Memory B cell (primary cell): Measurements from ENCODE around the gene RIPK1.
A peak's percentile ranks its signal among the peaks of the same experiment; 100 is the strongest.
"Not testable (repeated sequence)": the region's sequence is repeated elsewhere in the genome, so short reads cannot be mapped to it uniquely, and the experiment has no call there.

Source experiments
- ATAC-seq: fragments of 150-1000 bp; cut with Tn5 transposase; 2 replicates; pipeline ENCODE4 v1.10.0; 2021; ENCODE audit warnings: low read depth, mild to moderate bottlenecking, moderate library complexity
- DNase-seq, 2 donors: peaks; one replicate each; pipeline ENCODE4 v3.0.0; 2022; ENCODE audit warnings: low spot score in 2 of 2
- H3K27ac Mint-ChIP-seq: one replicate; pipeline ENCODE4 v1.8.0; 2022; ENCODE audit warnings: mild to moderate bottlenecking, moderate library complexity, mixed read lengths
- H3K27me3 Mint-ChIP-seq: one replicate; pipeline ENCODE4 v1.8.0; 2022; ENCODE audit warnings: mixed read lengths
- H3K36me3 Mint-ChIP-seq: one replicate; pipeline ENCODE4 v1.8.0; 2022; ENCODE audit warnings: mild to moderate bottlenecking, mixed read lengths
- H3K4me1 Mint-ChIP-seq: one replicate; pipeline ENCODE4 v1.8.0; 2022; ENCODE audit warnings: mixed read lengths
- H3K4me3 Mint-ChIP-seq: one replicate; pipeline ENCODE4 v1.8.0; 2022; ENCODE audit warnings: mild to moderate bottlenecking, moderate library complexity, mixed read lengths
- H3K9me3 Mint-ChIP-seq: one replicate; pipeline ENCODE4 v1.8.0; 2022; ENCODE audit warnings: mixed read lengths

RIPK1 gene

DNA sequence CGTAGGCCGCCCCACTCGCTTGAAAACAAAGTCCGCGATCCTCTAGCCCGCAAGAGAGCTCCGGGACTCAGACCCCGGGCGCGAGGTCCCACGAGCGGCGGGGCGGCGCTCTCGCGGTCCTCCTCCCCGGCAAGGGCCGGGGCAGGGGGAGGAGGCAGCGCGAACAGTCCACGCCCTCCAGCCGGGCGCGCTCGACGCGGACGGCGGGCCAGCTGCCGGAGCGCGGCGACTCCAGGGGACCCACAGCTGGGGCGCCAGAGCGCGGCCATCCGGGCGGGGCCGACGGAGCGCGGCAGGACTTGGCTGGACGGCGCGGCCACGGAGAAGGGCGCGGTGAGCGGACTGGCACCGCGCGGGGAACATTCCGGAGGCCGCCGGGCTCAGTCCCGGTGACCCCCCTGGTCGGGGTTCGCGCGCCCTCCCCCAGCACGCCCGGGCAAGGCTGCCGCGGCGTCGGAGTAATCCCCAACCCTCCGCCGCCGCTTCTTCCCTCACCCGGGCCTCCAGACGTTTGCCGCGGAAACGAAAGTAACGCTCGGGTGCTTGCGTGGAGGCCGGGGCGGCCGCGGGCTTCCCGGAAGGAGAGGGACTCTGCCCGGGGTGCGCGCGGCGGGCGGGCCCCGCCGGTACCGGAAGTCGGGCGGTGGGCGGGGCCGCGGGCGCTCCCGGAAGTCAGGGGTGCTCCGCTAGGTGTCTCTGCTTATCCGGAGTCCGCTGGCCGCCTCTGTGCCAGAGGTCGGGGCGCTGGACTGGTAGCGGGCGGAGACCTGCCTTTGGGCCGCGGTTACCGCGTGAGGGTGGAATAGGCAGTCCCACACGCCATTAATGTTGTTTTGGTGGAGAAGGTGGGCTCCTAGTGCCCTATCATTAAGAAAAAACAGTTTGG lies at the start of gene RIPK1:
Gene RIPK1, plus strand, starts transcription at position 166 of the 886 bp plus-strand sequence. CDS start 8,330 bp downstream, outside the sequence.
- peak; percentile 77 for ATAC-seq
- H3K4me1 Mint-ChIP-seq: peaks cover 23% of the 10 kb centered on the region
- DNase-seq: peak; percentile 93 to 94

DNA sequence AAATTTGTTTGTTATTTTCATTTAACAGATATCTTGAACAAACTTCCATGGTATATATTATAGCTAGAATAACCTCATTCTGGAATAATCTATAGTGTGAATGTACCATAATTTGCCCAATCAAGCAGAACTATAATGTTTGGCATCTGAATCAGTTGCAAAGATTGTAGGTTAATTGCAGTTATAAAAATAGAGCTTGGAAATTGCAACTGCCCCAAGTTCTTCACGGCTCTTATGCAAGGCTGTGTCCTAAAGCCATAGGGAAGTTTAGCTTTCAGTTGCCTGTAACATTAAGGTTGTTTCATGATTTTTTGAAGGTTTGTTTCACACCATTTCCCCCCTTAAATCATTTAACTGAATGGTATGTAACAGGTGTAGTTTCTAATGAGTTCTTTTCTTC lies 49.2 kb upstream of the RIPK1 start:
- H3K27me3 Mint-ChIP-seq: no peaks in the 10 kb centered on the region
- ATAC-seq: no peak
- peak overlapping the region; percentile 56 for H3K27ac Mint-ChIP-seq

More for the DNA sequence above, at the start of gene RIPK1:
- Mint-ChIP-seq H3K27ac (peak within 1 kb of the TSS; percentile 95), H3K36me3 (peaks cover 6% of the 10 kb centered on the region), H3K4me3 (peak within 1 kb of the TSS; percentile 93), H3K9me3 (no peaks in the 10 kb centered on the region), H3K27me3 (no peaks in the 10 kb centered on the region)

DNA sequence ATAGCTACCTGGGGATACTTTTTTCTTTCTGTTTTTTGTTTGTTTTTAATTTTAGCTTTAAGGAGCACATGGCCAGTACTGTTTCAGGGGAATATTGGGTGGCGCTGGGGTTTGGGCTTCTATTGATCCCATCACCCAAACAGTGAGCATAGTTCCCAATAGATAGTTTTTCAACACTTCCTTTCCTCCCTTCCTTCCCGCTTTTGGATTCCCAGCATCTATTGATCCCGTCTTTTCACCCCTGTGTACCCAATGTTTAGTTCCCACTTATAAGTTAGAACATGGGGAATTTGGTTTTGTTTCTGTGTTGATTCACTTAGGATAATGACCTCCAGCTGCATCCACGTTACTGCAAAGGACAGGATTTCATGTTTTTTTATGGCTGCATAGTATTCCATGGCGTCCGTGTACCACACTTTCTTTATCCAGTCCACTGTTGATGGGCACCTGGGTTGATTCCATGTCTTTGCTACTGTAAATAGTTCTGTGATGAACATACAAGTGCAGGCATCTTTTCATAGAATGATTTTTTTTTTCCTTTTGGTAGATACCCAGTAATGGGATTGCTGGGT lies 48.5 kb upstream of the RIPK1 start:
- no peaks in the 10 kb centered on the region for H3K27me3 Mint-ChIP-seq
- H3K9me3 Mint-ChIP-seq: no peaks in the 10 kb centered on the region
- H3K4me3 Mint-ChIP-seq: no peak overlapping the region
- no peak for DNase-seq
- H3K36me3 Mint-ChIP-seq: peaks cover 12% of the 10 kb centered on the region
- H3K4me1 Mint-ChIP-seq: peaks cover 9% of the 10 kb centered on the region
- ATAC-seq: no peak
- peak overlapping the region; percentile 56 for H3K27ac Mint-ChIP-seq

More for the DNA sequence above, 49.2 kb upstream of the RIPK1 start:
- no peaks in the 10 kb centered on the region for H3K9me3 Mint-ChIP-seq
- no peak for DNase-seq
- H3K4me3 Mint-ChIP-seq: no peak overlapping the region
- H3K36me3 Mint-ChIP-seq: peaks cover 16% of the 10 kb centered on the region
- H3K4me1 Mint-ChIP-seq: peaks cover 12% of the 10 kb centered on the region

DNA sequence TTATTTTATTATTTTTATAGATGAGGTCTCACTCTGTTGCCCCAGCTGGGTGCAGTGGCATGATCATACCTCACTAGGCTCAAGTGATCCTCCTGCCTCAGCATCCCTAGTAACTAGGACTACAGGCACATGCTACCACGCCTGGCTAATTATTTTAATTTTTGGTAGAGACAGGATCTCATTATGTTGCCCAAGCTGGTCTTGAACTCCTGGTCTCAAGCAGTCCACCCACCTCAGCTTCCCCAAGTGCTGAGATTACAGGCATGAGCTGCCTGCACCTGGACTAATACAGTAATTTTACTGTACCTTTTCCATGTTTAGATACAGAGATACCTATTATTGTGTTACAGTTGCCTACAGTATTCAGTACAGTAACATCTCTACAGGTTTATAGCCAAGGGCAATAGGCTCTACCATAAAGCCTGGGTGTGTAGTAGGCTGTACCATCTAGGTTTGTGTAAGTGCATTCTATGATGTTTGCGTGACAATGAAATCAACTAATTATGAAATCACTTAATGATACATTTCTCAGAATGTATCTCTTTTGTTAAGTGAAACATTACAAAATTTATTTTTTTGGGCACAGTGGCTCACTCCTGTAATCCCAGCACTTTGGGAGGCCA lies 47.2 kb upstream of the RIPK1 start:
- not testable (repeated sequence) for H3K4me3 Mint-ChIP-seq, ATAC-seq, H3K27ac Mint-ChIP-seq, H3K27me3 Mint-ChIP-seq, H3K9me3 Mint-ChIP-seq, H3K36me3 Mint-ChIP-seq
- H3K4me1 Mint-ChIP-seq: peaks cover 16% of the 10 kb centered on the region
- peak in 1 of 2 donors; percentile 2 for DNase-seq

DNA sequence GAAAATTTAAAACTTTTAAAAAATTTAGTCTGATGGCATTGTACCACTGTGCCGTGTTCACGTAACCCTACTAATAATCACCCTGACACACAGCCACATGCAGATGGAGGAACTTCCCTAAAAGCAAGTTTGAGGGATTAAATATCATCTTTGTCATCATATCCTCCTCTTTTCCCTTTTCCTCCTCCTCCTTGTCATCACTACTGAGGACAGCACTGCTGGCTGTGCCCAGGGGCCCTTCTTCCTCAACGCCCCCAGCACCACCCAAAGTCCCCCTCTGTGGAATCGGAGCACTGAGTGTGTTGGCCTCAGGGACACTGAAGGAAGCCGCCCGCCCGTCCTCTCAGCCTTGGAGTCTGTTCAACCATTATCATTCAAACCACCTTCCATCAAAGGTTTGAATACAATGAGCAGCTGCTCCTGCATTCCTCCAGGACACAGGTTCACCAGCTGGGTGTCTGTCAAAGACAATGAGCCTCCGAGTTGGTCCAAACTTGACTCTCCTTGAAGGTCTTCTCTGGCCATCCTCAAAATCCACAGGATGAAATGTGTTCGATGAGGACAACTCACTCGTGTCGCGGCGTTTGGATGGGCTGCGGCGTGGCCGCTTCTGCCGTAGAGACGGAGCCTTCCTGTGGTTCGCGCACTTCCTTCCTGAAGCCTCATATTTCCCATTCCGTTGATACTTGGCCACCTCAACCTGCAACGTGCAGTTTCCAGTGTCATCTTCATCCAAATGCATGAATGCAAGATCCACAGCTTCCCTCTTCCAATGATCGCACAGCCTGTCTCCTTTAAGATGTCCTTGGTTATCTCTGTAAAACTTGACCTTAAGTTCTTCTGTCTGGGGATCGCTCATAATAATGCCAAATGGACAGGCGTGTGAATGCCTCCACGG lies 45.3 kb upstream of the RIPK1 start:
- ATAC-seq: no peak
- DNase-seq: no peak
- H3K4me1 Mint-ChIP-seq: peaks cover 26% of the 10 kb centered on the region
- H3K27me3 Mint-ChIP-seq: no peaks in the 10 kb centered on the region
- H3K9me3 Mint-ChIP-seq: no peaks in the 10 kb centered on the region
- H3K27ac Mint-ChIP-seq: peak overlapping the region; percentile 89
- H3K36me3 Mint-ChIP-seq: peaks cover 7% of the 10 kb centered on the region
- H3K4me3 Mint-ChIP-seq: peak overlapping the region; percentile 93

DNA sequence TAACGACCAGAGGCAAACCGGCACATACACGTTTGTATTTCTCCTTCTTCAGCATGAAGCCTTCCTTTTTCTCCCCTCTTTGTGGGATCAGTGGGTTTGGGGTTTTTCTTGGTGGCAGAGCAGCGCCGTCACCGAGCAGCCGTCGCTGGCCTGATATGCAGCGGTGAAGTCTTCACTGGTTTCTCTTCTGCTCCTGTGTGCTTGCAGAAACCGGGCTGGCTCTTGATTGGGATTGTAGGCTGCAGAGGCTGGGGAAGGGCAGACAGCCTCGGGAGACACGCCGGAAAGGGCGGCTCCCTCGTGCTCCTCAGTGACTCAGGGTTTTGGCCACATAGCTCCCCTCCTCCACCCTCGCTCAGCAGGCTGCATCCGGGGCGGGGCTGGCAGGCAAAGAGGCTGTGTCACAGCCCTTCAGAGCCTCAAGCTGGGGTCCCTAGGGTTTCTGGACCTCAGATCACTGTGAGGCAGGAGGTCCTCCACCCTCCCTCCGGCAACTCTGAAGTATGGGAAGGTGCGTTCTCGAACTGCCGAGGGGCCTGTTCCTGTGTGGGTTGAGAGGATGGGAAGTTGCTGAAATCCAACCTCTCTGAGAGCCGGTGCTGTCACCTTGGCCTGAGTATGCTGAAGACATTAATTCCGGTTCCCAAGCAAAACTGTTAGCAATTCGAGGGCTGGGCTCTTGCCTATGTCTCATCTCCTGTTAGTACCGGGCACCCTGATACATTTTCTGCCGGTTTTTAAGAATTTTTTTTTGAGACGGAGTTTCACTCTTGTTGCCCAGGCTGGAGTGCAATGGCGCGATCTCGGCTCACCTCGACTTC lies 44.4 kb upstream of the RIPK1 start:
- Mint-ChIP-seq H3K27me3 (no peaks in the 10 kb centered on the region), H3K36me3 (peaks cover 7% of the 10 kb centered on the region), H3K4me1 (peaks cover 26% of the 10 kb centered on the region), H3K27ac (peak overlapping the region; percentile 89), H3K4me3 (peak overlapping the region; percentile 93), H3K9me3 (no peaks in the 10 kb centered on the region)
- peak; percentile 63 for ATAC-seq
- peak; percentile 52 to 60 for DNase-seq

DNA sequence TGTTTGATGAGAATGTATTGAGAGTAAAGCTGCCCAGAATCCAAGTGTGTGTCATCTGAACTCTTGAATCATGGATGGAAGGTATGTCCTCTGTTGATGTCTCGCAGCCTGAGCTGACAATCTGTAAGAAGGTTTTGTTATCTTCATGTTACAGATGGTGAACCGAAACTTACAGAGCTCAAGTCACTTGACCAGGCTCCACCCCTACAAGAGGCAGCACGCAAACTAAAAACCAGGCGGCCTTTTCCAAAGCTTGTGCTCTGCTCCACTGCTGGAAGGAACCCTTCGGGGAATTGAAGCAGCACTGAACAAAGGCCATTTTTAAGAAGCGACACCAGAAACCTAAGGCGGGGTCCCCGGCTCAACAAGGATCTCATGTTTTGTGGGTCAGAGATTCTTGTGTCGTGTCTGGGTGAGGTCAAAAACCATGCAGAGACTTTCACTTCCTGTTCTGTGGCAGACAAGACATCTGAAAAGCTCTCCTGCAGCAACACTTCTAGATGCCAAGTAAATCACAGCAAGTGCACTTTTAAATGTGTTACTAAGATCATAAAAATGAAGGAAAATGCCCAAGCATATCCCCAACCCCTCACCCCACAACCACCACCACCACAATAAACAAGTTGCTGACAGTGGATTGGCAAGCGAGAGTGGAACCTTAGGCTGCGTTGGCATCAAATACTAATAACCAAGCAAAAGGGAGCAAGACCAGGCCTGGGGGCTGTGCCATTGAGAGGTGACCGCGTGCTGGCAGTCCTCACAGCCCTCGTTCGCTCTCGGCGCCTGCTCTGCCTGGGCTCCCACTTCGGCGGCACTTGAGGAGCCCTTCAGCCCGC lies 41.3 kb upstream of the RIPK1 start:
- H3K4me3 Mint-ChIP-seq: peak overlapping the region; percentile 65
- H3K9me3 Mint-ChIP-seq: no peaks in the 10 kb centered on the region
- no peaks in the 10 kb centered on the region for H3K36me3 Mint-ChIP-seq
- ATAC-seq (peak; percentile 81), DNase-seq (peak; percentile 64 to 76)
- peaks cover 32% of the 10 kb centered on the region for H3K4me1 Mint-ChIP-seq
- no peaks in the 10 kb centered on the region for H3K27me3 Mint-ChIP-seq
- H3K27ac Mint-ChIP-seq: peak overlapping the region; percentile 98

DNA sequence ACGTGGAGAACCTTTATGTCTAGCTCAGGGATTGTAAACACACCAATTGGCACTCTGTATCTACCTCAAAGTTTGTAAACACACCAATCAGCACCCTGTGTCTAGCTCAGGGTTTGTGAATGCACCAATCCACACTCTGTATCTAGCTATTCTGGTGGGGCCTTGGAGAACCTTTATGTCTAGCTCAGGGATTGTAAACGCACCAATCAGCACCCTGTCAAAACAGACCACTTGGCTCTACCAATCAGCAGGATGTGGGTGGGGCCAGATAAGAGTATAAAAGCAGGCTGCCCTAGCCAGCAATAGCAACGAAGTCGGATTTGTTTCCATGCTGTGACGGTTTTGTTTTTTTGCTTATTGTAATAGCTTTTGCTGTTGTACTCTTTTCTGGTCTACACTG lies 40.1 kb upstream of the RIPK1 start:
- not testable (repeated sequence) for H3K9me3 Mint-ChIP-seq, H3K4me3 Mint-ChIP-seq, H3K27ac Mint-ChIP-seq, ATAC-seq, H3K36me3 Mint-ChIP-seq, DNase-seq, H3K27me3 Mint-ChIP-seq
- peaks cover 28% of the 10 kb centered on the region for H3K4me1 Mint-ChIP-seq

DNA sequence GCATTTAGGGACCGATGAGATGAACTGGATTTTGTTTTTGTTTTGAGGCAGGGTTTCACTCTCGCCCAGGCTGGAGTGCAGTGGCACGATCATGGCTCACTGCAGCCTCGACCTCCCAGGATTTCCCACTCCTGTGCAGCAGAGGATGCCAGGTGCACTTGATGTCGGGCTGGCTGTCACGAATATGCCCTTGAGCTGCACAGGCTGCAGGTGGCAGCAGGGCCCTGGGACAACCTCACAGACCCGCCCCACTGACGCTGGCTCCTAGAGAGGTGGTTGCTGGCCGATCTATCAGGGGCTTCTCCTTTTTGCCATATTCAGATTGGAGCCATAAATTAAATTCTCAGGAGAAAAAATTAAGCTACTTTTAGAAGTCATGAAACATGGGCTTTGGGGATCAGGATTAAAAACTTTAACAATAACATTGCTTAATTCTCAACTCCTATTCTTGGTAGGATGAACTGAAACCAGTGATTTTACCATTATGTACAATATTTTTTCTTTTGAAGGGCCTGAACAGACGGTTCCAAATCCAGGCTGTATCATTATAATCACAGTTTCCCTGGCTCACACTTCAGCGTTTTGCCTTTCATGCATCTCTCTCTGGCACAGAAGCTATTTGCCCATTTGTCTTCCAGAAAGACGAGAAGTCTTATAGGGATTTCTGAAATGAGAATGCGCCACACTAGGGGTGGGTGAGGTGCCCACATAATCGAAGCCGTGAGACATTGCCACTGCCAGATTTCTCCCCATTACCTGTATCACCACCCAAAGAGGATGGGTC lies 36.2 kb upstream of the RIPK1 start:
- no peaks in the 10 kb centered on the region for H3K9me3 Mint-ChIP-seq
- ATAC-seq (peak; percentile 60), DNase-seq (peak in 1 of 2 donors; percentile 33)
- no peak overlapping the region for H3K4me3 Mint-ChIP-seq
- peaks cover 8% of the 10 kb centered on the region for H3K4me1 Mint-ChIP-seq
- no peaks in the 10 kb centered on the region for H3K27me3 Mint-ChIP-seq
- H3K36me3 Mint-ChIP-seq: no peaks in the 10 kb centered on the region
- H3K27ac Mint-ChIP-seq: no peak overlapping the region

DNA sequence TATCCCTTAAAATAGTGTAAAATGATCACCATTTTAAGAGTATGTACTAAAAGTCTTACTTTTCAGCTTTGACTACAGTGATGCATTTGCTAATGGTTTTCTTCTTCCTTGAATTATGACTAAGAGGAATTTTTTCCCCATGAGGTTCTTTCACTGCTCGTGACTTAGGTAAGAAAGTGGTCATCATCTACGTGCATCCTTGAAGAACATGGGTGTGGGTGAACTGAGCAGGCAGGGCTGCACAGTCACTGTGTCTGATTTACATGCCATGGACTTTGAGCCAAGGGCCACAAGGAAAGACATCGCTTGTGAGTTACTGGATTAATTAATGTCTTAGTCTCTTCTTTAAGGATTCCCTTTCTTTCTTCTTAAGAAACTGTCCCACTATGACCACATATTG lies 35.3 kb upstream of the RIPK1 start:
- H3K9me3 Mint-ChIP-seq: no peaks in the 10 kb centered on the region
- H3K36me3 Mint-ChIP-seq: no peaks in the 10 kb centered on the region
- no peak for ATAC-seq
- H3K27ac Mint-ChIP-seq: no peak overlapping the region
- no peak overlapping the region for H3K4me3 Mint-ChIP-seq
- DNase-seq: no peak
- H3K4me1 Mint-ChIP-seq: peaks cover 5% of the 10 kb centered on the region
- H3K27me3 Mint-ChIP-seq: no peaks in the 10 kb centered on the region

DNA sequence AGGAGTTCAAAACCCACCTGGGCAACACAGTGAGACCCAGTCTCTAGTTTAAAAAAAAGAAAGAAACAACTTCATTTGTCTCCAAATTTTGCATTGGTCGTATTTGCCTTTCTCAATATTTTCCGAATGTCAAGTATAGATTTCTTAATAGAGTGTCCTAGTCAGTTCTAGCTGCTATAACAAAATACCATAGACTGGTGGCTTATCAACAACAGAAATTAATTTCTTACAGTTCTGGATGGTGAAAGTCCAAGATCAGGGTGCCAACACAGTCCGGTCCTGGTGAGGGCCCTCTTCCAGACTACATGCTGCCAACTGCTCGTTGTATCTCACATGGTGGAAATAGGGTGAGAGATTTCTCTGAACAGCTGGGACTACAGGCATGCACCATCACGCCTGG lies 34.6 kb upstream of the RIPK1 start:
- no peak overlapping the region for H3K27ac Mint-ChIP-seq
- H3K4me3 Mint-ChIP-seq: no peak overlapping the region
- no peaks in the 10 kb centered on the region for H3K27me3 Mint-ChIP-seq
- ATAC-seq (no peak), DNase-seq (no peak)
- H3K4me1 Mint-ChIP-seq: peaks cover 5% of the 10 kb centered on the region
- H3K9me3 Mint-ChIP-seq: no peaks in the 10 kb centered on the region
- no peaks in the 10 kb centered on the region for H3K36me3 Mint-ChIP-seq

DNA sequence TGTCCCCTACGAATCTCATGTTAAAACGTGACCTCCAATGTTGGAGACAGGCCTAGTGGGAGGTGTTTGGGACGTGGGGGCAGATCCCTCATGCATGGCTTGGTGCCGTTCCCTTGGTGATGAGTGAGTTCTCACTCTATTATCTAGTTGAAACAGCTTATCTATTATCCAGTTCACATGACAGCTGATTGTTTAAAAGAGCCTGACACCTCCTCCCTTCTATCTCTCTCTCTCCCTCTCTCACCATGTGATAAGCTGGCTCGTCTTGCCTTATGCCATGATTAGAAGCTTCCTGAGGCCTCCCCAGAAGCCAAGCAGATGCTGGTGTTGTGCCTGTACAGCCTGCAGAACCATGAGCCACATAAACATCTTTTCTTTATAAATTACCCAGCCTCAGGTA lies 32.9 kb upstream of the RIPK1 start:
- peaks cover 5% of the 10 kb centered on the region for H3K4me1 Mint-ChIP-seq
- DNase-seq: no peak
- no peaks in the 10 kb centered on the region for H3K36me3 Mint-ChIP-seq
- no peaks in the 10 kb centered on the region for H3K9me3 Mint-ChIP-seq
- H3K4me3 Mint-ChIP-seq: no peak overlapping the region
- H3K27me3 Mint-ChIP-seq: no peaks in the 10 kb centered on the region
- no peak overlapping the region for H3K27ac Mint-ChIP-seq
- ATAC-seq: no peak
